ENCODE results near the gene CBX8. TPM values are rescaled to one million over a fixed set of nuclear protein-coding genes. Genes with fewer than 3 reads are reported as not detected.

CBX8 gene
- total RNA-seq, 1 donor from 2014 or later: 3.5 TPM

GRCh38 chr17:79833744-79834564 is 37.1 kb upstream of the CBX8 start:
- DNase-seq (ENCODE audit: low read depth): no peak
- TF ChIP-seq CTCF (conservative IDR thresholded peaks at IDR 0.05; ENCODE audit: low read depth, low read length): no peak
- no peak overlapping the region for H3K4me3 ChIP-seq (ENCODE audit: low read depth, low read length)

- H3K4me3 ChIP-seq (ENCODE audit: low read depth, low read length): peak overlapping the region; percentile 44
- no peak for DNase-seq (ENCODE audit: low read depth)
- TF ChIP-seq CTCF (conservative IDR thresholded peaks at IDR 0.05; ENCODE audit: low read depth, low read length): no peak
Measured at GRCh38 chr17:79833110-79833450, 36.2 kb upstream of the CBX8 start.

GRCh38 chr17:79832218-79833109 is 35.6 kb upstream of the CBX8 start:
- peak overlapping the region; percentile 44 for H3K4me3 ChIP-seq (ENCODE audit: low read depth, low read length)
- no peak for TF ChIP-seq CTCF (conservative IDR thresholded peaks at IDR 0.05; ENCODE audit: low read depth, low read length)
- DNase-seq (ENCODE audit: low read depth): no peak

GRCh38 chr17:79831265-79832217 is 34.7 kb upstream of the CBX8 start:
- TF ChIP-seq CTCF (conservative IDR thresholded peaks at IDR 0.05; ENCODE audit: low read depth, low read length): no peak
- no peak for DNase-seq (ENCODE audit: low read depth)
- peak overlapping the region; percentile 44 for H3K4me3 ChIP-seq (ENCODE audit: low read depth, low read length)

GRCh38 chr17:79830763-79831264 is 33.9 kb upstream of the CBX8 start:
- DNase-seq (ENCODE audit: low read depth): no peak
- no peak overlapping the region for H3K4me3 ChIP-seq (ENCODE audit: low read depth, low read length)
- no peak for TF ChIP-seq CTCF (conservative IDR thresholded peaks at IDR 0.05; ENCODE audit: low read depth, low read length)

- TF ChIP-seq CTCF (conservative IDR thresholded peaks at IDR 0.05; ENCODE audit: low read depth, low read length): no peak
- H3K4me3 ChIP-seq (ENCODE audit: low read depth, low read length): no peak overlapping the region
- no peak for DNase-seq (ENCODE audit: low read depth)
Measured at GRCh38 chr17:79830303-79830702, 33.4 kb upstream of the CBX8 start.
